Measurements from ENCODE around the gene ZNF791.
A peak's percentile ranks its signal among the peaks of the same experiment; 100 is the strongest.
"Not testable (repeated sequence)": the region's sequence is repeated elsewhere in the genome, so short reads cannot be mapped to it uniquely, and the experiment has no call there.

Gene ZNF791

GRCh38 chr19:12611361-12611699, 610 bp downstream of the ZNF791 start:
- H3K4me3 ChIP-seq (ENCODE audit: low read length): peak overlapping the region; percentile 98
- peak; percentile 44 for DNase-seq (ENCODE audit: low read depth)
- no peak for TF ChIP-seq CTCF (conservative IDR thresholded peaks at IDR 0.05; ENCODE audit: low read depth, low read length)

- no peak overlapping the region for H3K4me3 ChIP-seq (ENCODE audit: low read length)
- DNase-seq (ENCODE audit: low read depth): no peak
- TF ChIP-seq CTCF (conservative IDR thresholded peaks at IDR 0.05; ENCODE audit: low read depth, low read length): no peak
Measured at GRCh38 chr19:12617646-12618045, 6.9 kb downstream of the ZNF791 start.

DNA sequence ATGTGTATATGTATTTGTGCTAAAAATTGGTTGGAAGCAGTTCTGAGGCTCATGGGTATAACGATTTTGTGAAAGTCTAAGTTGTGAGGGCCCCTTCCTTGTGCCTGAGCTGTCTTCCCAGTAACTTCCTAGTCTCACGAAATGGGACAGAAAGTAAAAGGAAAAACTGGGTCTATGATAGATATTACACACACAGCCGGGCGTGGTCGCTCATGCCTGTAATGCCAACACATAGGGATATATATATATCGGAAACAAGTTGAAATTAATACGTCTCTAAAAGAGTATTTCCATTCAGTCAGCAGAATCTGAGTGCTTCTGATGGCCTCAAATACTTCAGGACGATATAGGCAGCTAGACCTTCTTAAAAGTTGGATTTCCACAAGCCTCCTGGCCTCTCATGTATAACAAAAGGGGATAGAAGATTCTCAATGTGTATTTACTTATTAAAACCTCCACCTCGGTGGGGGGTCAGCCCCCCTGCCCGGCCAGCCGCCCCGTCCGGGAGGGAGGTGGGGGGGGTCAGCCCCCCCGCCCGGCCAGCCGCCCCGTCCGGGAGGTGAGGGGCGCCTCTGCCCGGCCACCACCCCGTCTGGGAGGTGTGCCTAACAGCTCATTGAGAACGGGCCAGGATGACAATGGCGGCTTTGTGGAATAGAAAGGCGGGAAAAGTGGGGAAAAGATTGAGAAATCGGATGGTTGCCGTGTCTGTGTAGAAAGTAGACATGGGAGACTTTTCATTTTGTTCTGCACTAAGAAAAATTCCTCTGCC, 10.7 kb downstream of the ZNF791 start:
- H3K4me3 ChIP-seq (ENCODE audit: low read length); DNase-seq (ENCODE audit: low read depth): not testable (repeated sequence)

GRCh38 chr19:12623361-12624031, 12.8 kb downstream of the ZNF791 start:
- no peak overlapping the region for H3K4me3 ChIP-seq (ENCODE audit: low read length)
- TF ChIP-seq CTCF (conservative IDR thresholded peaks at IDR 0.05; ENCODE audit: low read depth, low read length): no peak
- no peak for DNase-seq (ENCODE audit: low read depth)

DNA sequence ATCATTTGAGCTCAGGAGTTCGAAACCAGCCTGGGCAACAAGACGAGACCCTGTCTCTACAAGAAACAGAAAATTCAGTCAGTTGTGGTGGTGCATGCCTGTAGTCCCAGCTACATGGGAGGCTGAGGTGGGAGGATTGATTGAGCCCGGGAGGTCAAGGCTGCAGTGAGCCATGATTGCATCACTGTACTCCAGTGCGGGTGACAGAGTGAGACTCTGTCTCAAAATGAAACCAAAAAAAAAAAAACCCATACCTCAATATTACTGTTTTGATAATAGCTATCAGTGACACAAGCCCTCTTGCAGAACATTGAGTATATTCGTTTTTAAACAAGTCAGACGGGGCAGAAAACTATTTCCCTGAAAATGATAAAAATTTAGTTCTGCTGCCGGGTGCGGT, 16.2 kb downstream of the ZNF791 start:
- no peak for TF ChIP-seq CTCF (conservative IDR thresholded peaks at IDR 0.05; ENCODE audit: low read depth, low read length)
- no peak for DNase-seq (ENCODE audit: low read depth)
- no peak overlapping the region for H3K4me3 ChIP-seq (ENCODE audit: low read length)

DNA sequence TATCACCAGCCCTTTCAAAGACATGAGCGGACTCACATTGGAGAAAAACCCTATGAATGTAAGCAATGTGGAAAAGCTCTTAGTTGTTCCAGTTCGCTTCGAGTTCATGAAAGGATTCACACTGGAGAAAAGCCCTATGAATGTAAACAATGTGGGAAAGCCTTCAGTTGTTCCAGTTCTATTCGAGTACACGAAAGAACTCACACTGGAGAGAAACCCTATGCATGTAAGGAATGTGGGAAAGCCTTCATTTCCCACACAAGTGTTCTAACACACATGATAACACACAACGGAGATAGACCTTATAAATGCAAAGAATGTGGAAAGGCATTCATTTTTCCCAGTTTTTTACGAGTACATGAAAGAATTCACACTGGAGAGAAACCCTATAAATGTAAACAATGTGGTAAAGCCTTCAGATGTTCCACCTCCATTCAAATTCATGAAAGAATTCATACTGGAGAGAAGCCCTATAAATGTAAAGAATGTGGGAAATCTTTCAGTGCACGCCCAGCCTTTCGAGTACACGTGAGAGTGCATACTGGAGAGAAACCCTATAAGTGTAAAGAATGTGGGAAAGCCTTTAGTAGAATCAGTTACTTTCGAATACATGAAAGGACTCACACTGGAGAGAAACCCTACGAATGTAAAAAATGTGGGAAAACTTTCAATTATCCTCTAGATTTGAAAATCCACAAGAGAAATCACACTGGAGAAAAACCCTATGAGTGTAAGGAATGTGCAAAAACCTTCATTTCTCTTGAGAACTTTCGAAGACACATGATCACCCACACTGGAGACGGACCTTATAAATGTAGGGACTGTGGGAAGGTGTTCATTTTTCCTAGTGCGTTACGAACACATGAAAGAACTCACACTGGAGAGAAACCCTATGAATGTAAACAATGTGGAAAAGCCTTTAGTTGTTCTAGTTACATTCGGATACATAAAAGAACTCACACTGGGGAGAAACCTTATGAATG, 17.6 kb downstream of the ZNF791 start:
- H3K4me3 ChIP-seq (ENCODE audit: low read length): no peak overlapping the region
- TF ChIP-seq CTCF (conservative IDR thresholded peaks at IDR 0.05; ENCODE audit: low read depth, low read length): no peak
- no peak for DNase-seq (ENCODE audit: low read depth)

- no peak overlapping the region for H3K4me3 ChIP-seq (ENCODE audit: low read length)
- DNase-seq (ENCODE audit: low read depth): no peak
- no peak for TF ChIP-seq CTCF (conservative IDR thresholded peaks at IDR 0.05; ENCODE audit: low read depth, low read length)
Measured at GRCh38 chr19:12629215-12629614, 18.5 kb downstream of the ZNF791 start.
